Measurements from ENCODE around the gene GRHL1.

GRHL1 gene

GRCh38 chr2:9994462-9994861, 43.0 kb downstream of the GRHL1 start:
- DNase-seq = no peak

- DNase-seq = peak in 1 of 2 experiments; percentile 2
Measured at GRCh38 chr2:9995059-9995458, 43.6 kb downstream of the GRHL1 start.

DNA sequence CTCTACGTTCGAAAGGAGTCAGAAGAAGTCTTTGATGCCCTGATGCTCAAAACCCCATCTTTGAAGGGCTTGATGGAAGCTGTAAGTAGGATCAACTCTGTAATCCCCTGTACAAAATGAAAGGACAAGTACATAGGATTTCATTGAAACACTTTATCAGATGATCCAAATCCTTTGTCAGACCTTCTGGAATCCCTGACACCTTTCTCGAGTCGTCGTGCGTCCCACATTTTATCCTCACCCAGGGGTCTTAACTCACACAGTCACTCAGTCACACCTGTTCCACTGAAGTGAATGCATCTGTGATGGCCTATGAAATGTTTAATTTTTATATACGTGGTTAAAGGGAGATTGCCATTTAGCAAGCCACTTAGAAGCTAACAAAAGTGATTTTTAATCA, 44.8 kb downstream of the GRHL1 start:
- no peak for DNase-seq

DNA sequence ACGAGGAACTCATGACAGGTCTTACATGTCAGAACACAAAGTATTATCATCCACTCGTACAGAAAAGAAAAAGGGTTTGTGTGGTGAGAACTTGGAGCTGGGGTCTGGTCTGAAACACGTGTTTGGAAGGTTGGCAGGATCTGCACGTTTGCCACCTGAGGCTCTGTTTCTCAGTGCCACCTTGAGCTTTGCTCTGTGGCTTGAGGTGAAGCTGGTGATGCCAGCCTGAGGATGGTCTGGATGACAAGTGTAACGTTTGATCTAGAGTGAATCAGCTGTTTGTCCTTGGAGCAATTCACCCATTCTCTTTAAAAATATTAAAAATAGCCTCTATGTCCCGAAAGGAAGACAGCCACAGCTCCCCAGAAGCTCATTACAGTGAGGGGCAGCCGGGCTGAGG, 46.4 kb downstream of the GRHL1 start:
- DNase-seq = no peak

- no peak for DNase-seq
Measured at GRCh38 chr2:9998916-9999654, 47.6 kb downstream of the GRHL1 start.

DNA sequence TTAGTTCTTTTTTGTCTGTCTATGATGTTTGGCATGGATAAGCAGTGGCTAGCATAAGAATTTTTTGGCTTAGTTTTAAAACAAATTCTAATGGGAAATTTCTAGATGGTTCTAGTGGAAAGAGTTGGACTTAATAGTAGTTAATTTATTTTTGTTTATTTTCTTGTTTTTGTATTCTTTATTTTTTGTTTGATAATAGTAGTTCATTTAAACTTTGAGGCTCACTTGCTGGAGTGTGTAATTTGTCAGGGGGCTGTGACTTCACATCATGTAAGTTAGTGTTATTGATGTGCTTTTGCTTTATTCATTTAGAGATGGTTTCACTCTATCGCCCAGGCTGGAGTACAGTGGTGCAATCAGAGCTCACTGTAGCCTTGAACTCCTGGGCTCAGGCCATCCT, 48.2 kb downstream of the GRHL1 start:
- no peak for DNase-seq

- DNase-seq = no peak
Measured at GRCh38 chr2:10000541-10000940, 49.0 kb downstream of the GRHL1 start.

GRCh38 chr2:10001586-10001985, 50.1 kb downstream of the GRHL1 start:
- no peak for DNase-seq

DNA sequence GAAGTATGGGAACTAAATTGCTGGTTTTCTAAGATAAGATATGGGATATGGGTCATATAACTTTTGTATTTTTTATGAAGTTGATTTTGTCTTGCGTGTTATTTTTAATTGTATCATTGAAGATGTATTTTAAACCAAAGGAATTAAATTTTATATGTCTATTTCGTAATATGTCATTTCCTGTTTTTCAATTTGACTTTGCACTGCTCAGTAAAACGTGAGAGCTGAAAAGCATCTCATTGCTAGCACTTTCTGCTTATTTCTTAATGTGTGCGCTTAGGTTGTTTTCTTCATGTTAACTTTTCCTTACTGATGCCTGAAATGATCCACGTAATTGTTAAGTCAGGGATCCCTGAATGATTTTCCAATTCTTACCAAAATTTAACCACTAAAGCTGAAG, 50.6 kb downstream of the GRHL1 start:
- DNase-seq = no peak

DNA sequence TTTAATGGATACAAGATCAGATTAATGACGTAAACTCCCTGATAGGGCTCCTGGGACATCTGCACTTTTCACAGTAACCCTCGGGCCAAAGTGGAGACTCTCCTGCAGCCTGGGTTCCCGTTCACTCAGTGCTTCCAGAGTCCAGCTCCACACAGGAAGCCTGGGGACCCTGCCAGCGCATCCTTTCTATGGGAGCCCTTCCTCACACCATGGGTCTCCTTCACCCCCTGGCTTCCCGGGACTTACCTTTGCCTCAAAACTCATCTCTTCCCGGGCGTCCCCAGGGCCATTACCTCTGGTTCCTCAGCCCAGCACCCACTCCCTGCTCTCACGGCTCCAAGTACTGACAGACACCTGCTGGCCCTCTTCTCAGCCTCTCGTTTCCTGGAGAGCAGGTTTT, 51.2 kb downstream of the GRHL1 start:
- no peak for DNase-seq

DNA sequence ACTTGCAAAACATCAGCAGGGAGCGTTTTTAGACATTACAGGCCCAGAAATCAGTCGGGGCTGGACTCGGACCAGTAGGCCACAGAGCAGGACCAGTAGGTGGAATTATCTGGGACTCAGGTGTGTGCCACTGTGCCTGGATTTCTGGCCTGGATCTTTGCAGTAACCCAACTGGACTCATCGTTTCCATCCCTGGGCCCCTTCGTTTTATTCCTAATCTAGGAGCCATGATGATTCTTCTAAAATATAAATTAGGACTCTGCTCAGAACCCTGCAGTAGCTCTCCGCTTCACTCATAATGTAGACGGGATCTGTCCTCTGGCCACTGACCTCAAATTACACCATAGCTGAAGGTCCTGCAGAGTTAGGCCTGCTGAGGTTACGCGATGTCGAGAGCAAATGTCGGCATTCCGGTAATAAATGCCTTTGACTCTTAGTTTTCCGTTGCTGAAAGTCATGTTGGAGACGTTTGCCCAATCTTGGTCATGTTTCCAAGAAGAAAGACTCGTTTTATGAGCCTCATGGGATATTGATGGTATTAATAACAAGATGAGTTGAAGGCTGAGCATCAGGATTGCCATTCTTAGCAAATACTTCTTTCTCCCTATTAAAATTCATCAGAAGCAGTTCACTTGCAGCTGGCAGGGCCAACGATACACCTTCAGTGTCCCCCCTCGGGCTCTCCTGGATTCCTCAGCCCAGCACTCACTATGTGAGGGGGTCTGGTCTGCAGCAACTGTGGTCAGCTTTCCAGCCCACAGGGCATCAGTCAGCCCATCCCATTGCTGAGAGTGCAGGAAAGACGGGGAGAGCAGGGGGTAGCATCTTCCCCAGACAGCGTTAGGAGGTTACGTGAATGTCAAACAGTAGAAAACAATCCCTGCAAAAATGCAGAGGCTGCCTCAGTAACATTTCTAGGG, 52.0 kb downstream of the GRHL1 start:
- no peak for DNase-seq

GRCh38 chr2:10004401-10004800, 52.9 kb downstream of the GRHL1 start:
- DNase-seq = no peak

DNA sequence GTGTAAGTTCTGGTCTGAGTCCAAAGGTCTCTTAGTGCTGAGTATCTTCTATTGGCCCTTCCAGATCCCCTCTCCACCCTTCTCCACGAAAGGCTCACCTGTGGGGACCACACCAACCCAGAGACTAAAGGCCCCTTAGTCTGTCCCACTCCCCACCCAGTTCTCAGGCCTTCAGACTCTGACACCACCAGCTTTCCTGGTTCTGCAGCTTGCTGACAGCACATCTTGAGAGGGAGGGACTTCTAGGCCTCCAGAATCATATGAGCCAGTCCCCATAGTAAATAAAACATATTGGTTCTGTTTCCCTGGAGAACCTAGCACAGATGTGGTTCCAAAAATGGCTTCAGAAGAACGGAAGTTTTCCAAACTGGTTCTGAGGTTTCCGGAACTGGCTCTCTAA, 53.3 kb downstream of the GRHL1 start:
- no peak for DNase-seq

- no peak for DNase-seq
Measured at GRCh38 chr2:10005461-10006235, 54.2 kb downstream of the GRHL1 start.

GRCh38 chr2:10006236-10007161, 55.0 kb downstream of the GRHL1 start:
- DNase-seq = no peak

- no peak for DNase-seq
Measured at GRCh38 chr2:10007435-10007834, 55.9 kb downstream of the GRHL1 start.

- DNase-seq = no peak
Measured at GRCh38 chr2:10007921-10008808, 56.7 kb downstream of the GRHL1 start.

GRCh38 chr2:10008809-10009176, 57.3 kb downstream of the GRHL1 start:
- no peak for DNase-seq

DNA sequence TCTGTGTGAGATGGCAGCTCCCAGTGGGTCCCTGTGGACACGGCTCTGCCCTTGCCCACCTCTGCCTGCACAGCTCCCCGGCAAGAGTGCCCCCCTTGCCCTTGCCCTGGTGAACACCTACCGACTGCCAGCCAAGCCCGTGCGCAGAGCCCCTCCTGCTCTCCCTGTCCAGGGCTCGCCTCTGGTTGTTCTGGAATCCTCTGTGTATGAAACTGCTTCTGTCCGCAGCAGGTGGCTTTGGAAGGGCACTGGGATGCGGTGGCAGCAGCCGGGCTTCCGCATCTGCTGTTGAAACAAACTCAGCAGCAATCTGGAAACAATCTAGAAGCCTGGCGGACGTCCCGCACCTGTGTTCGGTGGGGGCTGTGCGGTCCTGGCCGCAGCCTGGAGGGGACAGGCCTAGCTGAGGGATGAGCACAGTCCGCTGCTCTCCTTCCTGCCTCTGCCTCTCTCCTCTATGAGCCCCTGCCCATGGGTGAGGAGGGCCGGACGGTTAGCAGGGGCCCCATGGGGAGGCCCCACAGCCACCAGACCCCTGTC, 57.8 kb downstream of the GRHL1 start:
- DNase-seq = no peak

GRCh38 chr2:10009811-10010781, 58.6 kb downstream of the GRHL1 start:
- DNase-seq = no peak

Measured in activated T-cell treated with anti-CD3 and anti-CD28 coated beads, Interleukin-2, amount 50 U/mL, for 48 hours (primary cell).